Smooth muscle cell of the brain vasculature (primary cell): ENCODE measurements around the gene C19orf44.

ENCODE experiments used
- DNase-seq: peaks from one replicate; pipeline ENCODE4 v3.0.0-alpha.2; 2012; ENCODE audit warnings: low read depth, low spot score

C19orf44 gene

DNA sequence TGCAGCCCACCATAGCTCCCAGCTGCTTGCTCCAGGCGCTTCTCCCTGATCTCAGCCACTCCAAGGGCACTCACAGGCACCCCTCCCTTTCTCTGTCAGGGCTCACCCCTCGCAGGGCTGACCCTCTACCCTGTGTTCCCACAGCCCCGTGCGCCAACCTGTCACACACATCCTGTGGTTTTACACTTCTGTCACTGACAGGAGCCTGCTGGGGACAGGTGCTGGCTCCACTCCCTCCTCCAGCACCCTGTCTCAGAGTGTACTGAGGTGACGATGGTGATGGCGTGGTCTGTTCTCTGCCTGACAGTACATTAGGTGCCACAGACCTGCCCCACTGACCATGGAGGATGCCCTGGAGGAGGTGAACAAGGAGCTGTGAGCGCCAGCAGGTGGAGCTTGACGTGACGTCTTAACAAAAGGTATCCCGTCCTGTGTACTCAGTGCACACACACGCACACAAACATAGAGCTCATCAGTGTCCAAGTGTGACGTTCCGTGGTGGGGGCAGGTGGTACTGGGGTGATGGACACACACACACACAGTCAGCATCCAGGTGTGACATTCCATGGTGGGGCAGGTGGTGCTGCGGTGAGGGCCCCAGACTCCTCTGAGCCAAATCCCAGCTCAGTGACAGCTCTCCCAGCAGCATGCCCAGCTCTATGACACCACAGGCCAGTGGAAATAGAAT, 20.9 kb downstream of the C19orf44 start:
- no peak for DNase-seq

DNA sequence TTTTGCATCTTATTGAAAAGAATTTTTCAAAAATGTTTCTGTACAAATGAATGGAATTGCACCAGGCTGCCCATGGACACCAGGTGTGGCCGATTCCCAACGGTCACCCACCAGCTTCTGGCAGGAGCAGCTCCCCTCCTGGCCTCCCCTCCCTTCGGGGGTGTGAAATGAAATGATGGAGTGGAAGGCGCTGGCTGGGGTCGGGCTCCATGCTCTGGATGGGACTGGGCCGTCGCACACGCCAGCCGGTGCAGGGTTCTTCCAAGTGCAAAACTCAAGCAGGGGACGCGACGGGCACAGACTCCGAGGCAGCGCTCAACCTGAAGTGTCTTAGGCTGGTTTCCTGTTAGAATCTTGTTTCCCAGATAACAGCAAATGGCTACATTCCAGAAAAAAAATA, 21.9 kb downstream of the C19orf44 start:
- no peak for DNase-seq

DNA sequence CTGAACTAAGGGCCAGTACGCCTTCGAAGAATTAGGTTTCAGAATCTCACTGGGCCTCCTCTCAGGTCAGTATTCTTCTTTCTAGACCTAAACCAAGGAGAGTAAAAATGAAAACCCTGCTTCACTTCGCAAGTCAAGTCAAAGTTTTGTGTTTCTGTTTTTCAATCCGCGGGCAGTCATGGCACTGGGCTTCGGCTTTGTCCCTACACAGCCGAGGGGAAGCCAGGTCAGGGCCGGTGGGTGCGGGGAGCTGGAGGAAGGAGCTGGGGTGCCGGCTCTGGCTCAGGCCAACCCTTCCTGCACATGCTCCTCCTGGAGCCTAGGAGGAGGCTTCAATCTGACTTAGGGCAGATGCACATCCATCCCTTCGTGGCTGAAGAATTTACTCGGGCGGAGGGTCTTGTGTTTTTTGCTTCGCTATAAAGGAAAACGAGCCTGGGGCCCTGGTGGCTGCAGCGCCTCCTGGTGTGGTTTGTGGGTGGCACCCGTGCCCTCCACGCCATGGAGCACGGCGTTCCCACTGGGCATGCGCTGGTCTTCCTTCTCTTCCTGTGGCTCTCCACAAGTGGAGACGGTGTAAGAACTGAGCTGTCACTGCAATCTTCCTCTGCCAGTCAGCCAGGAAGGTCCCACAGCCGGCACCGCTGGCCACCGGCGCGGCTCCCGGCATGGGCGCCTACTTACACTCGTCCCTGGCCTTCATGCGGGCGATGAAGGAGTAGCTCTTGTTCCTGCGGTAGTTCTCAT, 22.5 kb downstream of the C19orf44 start:
- no peak for DNase-seq

DNA sequence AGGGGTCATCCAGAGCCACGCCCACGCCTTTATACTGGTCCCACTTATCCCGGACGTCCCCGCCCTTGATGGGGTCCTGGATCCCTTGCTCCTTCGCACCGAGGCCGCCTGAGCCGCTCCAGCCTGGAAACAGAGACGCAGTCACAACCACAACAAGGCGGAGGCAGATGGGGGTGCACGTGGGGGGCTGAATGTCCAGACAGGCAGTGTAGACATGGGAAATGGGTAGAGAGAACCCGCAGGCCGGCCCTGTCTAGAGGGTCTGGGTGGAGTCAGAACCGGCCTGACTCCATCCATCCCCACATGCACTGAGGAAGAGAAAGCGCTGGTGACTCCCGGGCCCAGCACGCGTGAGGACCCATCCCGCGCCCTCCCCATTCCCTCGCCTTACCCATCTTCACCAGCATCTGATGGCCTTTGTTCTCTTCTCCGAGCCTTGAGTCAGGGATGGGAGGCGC, 23.1 kb downstream of the C19orf44 start:
- no peak for DNase-seq

DNA sequence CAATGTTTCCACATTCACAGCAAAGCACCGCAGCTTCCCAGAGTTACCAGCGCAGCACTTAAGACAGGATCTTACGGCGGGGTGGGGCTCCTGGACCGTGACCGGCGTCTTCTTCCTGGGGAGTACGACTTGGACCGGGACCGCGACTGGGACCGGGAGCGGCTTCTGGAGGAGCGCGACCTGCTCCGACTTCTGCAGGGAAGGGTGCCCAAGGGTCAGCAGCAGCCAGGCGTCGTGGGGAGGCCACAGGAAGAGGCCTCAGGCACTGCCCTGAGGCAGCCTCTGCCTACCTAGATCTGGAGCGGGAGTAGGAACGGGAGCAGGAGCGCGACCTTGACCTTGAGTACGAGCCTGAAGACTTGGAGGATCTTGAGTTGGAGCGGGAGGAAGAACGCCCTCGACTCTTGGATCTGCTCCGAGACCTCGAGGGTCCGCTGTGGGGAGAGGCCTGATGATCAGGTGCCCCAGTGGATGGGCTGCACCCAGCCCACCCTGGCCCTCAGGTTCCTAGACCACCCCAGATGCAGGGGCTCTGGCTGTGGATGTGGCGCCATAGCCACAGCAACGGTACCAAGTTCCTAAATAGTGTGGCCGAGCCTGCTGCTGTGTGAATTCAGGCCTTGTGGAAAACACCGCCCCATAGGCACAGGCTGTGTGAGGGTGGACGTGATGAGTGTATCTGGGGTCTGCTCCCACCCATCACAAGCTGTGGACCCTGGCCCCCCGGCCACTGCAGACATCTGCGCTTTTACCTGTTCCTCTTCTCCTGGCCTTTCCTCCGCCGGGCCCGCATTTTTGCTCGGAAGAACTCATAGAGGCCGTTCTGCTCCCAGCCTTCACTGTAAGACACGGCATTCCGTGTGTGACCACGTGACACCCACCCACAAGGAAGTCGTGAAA, 24.1 kb downstream of the C19orf44 start:
- DNase-seq = no peak

DNA sequence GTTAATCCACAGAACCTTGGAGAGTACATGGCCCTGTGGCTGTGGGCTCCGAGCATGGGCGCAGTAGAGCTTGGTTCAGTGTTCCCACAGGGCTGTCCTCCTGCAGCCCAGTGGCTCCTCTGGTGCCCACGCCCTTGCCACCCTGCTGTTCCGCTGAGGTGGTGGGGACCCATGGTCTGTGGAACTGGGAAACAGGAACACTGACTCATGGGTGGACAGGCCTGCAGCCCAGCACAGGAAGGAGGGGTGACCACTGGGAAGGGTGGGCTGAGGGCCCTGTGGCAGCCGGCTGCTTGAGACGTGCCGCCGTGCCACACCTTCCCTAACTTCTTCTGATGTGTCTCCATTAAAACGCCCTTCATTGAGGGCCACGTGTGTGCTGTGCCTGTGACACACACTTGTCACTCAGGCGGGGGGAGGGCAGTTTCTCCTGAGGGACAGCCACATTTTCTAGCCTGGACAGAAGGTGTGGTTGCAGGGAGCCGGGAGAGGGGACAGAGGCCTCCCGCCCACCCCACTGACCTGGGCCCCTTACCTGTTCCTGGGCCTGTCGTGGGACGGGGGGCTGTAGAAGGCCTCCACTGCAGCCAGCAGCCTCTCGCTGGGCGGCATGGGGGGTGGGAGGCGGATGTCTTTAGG, 24.9 kb downstream of the C19orf44 start:
- no peak for DNase-seq

DNA sequence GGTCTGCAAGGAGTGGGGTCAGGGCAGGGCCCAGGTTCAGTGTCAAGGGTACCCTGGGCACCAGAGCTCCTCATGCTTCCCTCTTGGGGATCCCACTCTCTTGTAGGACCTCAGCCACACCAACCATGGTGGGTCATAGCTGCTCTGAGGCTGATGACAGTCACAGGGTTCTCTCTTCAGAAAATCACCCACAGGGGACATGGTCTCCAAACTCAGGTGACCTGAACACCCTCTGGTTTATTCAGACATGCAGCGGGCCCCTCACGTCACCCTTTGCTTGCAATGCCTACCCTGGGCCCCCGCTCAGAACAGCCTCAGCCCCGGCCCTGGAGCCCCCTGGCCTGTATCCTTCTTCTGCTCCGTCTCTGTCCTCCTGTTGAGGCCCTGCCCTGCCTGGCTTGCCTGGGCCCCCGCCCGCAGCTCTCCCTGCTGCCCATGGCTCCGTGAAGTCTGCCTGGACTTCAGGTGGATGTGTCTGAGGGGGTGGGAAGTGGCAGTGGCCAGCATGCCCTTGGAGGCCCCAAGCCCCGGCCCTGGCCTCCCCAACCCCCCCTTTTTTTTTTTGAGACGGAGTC, 25.6 kb downstream of the C19orf44 start:
- DNase-seq = no peak

DNA sequence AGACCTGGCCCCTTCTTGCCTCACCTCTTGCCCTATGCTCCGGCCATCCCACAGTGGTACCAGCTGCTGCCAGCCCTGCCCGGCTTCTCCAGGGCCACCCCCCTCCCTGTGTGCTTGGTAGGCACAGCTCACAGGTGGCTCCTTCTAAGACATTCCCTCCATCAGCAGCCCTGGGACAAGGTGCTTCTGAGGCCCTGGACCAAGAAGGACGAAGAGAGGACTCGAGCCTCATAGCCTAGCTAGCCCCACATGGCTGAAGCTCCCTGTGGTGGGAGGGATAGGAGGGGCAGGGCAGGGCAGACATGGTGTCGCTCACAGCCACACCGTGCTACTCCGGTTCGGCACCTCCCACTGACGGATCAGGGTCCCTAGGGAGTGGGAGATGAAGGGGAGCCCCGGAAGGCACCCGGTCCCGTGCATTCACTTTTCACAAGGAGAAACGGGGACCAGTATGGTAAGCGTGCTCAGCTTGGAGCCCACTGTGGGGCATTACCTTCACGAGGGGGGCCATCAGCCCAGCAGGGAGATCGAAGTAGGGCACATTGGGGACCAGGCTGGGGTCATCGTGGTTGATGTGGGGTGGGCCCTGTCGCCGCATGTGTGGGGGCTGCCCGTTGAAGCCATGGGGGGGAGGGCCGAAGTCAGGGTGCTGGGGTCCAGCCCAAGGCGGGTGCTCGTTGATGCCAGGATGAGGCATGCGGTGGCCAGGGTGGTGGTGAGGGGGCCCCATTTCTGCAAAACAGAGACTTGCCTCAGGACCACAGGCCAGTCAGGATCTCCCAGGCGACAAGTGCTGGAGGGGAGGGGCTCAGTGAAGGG, 26.6 kb downstream of the C19orf44 start:
- no peak for DNase-seq

DNA sequence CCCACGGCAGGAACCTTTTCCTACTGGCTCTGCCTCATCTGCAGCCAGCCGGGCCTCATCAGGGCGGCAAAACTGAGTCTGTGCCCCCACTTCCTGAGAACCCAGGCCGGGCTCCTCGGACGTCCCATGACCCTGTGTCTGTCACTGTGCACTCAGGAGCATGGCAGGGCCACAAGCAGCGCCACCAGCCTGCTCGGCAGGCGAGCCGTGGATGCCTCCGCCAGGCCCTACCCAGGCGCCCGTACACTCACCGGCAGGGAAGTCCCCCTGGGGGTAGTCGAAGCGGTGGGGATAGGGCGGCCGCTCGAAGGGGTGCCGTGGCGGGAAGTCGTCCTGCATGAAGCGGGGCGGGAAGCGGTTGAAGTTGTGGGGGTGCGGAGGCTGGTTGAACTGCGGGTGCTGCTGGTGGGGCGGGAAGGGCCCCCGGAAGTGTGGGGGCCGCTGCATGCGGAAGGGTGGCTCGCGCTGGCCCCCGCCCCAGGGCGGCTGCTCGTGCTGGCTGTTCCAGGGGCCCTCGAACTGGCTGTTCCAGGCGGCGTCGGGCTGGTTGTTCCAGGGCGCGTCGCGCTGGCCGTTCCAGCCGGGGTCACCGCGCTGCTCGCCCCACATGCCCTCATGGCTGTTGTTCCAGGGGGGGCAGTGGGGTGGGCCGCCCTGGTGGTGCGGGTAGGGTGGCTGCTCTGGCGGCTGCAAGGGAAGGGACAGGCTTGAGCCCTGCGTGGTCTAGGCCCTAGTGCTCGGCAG, 29.0 kb downstream of the C19orf44 start:
- no peak for DNase-seq

DNA sequence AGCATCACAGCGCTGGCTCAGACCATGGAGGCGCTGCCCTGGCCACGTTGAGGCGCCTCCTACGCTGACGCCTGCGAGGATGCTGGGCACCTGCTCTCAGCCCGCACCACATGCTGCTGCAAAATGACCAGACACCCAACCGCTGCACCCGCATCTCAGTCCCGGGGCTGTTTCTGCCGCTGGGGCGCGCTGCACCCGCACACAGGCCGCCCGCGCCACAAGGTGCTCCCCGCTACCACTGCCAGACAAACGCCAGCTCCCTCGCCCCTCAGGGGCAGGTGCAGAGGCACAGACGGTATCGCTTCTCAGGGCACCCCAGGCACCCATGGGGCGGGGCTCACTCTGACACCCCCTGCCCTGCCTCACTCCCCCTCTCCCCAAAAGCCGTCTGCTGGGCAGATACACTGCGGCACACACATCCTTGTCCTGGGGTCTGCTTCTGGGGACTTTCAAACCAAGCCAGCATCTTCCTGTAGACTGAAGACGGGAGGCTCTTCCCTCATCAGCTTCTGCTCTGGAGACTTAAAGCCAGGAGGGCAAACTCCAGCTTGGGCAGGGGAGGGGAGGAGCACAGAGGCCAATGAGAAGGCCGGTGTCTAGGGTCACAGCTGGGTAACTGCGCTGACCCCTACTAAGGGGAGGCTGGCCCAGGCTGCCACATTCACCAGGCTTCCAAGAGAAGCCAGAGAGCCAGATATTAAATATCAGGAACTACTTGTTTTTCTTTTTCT, 29.7 kb downstream of the C19orf44 start:
- no peak for DNase-seq

DNA sequence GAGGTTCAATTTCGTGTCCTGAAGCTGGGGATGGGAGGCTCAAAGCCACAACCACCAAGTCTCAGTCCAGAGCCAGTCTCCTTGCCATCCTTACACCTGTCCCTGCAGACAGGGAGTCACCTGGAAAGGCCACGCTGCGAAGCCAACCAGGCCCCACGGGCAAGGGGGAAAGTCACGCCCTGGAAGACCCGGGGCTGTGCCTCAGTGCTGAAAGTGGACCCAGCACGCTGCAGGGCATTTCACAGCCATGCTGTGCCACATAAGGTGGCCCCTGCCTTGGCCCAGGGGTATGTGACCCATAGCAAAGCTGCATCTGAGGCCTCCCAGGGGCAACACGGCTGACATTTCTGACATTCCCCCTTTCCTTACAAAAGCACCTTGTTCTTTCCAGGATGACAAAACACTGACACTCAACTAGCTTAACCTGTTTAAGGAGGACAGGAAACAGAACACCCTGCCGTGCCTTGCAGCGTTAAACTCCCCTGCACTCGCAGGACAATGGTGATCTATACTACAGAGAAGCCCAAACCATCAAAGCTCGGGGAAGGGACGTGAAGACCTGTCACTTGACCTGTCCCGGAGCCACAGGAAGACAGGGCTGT, 31.2 kb downstream of the C19orf44 start:
- no peak for DNase-seq

DNA sequence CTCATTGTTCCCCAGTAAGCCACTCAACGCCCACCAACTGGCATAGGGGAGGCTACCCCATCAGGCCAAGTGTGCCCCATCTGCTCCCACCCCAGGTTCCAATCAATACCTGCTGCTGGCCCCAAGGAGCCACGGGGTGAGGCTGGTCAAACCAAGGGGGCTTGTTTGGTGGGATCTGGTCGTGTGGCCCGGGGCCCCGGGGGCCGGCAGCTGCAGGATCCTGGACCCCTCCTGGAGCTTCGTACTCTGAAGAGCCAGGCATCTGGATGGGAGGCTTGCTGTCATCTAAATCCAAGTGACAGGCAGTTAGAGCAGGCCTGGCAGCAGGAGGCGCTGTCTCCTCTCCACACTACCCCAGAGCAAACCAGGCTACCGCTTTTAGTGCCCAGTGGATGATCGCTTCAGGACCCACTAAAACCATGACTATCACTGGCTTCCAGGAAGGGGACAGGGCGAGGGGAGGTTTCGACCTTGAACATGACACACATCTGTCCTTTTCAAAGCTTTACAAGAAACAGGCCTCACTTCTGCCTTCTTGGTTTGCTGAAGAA, 31.9 kb downstream of the C19orf44 start:
- no peak for DNase-seq

DNA sequence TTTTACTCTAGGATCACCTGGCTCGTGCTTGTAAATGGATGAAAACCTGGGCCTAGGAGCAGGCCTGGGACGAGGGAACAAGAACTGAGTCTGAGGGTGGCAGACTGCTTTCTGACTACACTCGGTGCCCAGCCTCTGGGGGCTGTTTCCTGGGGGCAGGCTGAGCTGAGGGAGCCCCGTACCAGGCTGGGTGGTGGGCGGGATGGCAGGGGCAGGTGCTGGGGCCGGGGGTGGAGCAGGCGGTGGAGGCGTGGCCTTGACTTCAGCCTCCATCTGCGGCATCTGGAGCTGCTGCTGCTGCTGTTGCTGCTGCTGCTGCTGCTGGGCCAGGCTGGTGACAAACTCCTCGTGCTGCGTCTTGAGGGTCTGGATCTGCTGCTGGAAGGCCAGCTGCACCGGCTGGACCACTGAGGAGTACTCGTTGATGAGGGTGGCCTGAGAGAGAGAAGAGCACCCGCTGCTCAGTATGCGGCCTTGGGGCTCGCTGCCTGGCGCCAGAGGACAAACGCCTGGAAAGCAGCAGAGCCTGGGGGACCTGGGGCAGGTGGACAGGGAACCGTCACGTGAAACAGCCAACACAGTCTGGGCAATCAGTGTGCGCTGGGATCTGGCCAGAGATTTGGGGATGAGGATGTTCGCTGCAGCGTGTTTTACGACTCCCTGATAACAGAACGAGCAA, 33.4 kb downstream of the C19orf44 start:
- DNase-seq = no peak

DNA sequence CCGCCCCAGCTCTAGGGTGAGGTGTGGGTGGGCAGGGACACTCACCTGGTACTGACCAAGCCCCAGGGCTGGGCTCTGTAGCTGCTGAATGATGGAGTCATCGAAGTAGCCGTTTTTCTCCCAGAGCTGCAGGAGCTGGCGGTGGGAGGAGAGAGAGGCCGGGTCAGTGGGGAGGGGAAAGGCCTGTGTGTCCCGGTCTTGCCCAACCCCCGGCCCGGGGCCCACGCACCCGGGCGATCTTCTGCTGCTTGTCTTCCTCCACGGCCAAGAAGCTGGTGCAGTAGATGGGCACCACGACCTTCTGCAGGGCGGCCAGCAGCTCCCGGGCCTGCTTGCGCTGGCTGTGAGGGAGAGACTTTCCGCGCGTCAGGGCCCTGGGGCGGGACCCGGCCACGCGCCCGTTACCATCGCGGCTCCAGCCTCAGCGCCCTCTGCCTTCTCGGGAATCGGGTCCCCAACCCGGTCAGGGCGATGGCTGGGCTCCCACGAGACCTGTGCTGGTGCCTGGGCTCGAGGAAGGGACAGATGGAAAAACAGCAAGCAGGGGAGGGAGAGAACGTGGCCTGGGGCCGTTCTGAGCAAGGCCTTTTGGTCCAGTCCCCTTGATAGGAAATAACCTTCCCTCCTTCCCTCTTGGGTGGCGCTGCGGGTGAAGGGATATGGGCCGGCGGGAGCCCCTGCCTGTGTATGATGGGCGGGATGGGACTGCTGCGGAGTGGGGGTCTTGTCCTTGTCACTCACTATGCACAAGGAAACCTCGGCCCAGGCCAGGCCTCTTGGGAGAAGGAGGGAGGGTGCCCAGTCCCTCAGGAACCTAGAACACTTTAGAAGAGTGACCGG, 34.6 kb downstream of the C19orf44 start:
- DNase-seq = no peak

DNA sequence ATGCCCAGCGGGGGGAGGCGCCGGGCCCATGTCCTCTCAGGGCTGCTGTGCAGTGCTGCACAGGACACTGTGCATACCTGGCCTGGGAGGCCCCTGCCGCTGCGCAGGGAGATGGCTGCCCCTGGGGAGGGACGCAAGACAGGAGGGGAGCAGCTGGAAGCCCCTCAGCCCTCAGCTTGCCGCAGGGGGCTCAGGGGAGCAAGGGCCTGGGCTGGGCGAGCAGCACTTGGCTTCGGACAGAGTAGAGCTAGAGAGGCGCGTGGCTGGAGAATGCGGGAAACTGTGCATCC, 35.1 kb downstream of the C19orf44 start:
- no peak for DNase-seq

DNA sequence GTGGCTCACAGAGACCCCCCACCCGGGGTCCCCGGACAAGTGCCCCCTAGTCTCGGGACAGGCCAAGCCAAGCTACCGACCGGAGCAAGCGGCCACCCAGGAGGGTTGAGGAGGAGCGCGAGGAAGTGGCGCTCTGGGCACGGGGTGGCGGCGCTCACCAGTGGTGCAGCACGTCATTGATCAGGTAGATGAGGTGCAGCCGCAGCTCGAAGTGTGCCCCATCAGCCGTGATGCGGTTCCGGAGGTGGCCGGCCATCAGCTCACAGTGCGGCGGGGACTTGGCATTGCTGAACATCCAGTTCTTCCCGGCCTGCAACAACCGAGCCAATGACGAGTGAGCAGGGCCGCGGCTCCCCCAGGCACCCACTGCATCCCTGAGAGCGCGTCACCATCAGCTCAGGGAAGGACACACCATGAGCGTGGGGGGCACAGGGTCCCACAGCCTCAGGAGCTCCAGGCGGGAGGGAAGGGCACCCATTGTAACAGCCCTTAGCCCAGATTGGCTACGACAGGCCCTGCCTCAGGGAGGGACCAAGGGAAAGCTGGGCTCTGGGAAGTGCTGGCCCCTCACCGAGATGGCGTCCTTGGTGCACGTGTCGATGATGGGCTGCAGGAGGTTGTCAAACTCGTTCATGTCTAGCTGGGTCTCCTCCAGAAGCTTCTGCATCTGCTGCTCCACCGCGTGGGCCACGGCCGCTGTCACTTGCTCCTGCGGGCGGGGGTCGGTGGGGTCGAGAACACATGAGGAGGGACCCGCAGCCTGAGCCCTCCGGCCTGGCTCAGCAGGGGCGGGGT, 36.4 kb downstream of the C19orf44 start:
- DNase-seq = no peak
